GM21367 (cell line): ENCODE measurements around the gene LLCFC1.

ENCODE experiments used
- ATAC-seq: cut with Tn5 transposase; IDR thresholded peaks from one replicate; pipeline ENCODE4 v1.9.1; 2021; ENCODE audit not compliant: unreplicated experiment

Gene LLCFC1

GRCh38 chr7:142940966-142941535 lies 1.8 kb downstream of the LLCFC1 start:
- no peak for ATAC-seq

- ATAC-seq = no peak
Observed at GRCh38 chr7:142941541-142941940, 2.3 kb downstream of the LLCFC1 start.

- ATAC-seq = no peak
Observed at GRCh38 chr7:142942746-142943145, 3.5 kb downstream of the LLCFC1 start.

GRCh38 chr7:142943706-142944268 lies 4.5 kb downstream of the LLCFC1 start:
- ATAC-seq = no peak

GRCh38 chr7:142945001-142945400 lies 5.7 kb downstream of the LLCFC1 start:
- ATAC-seq = no peak

GRCh38 chr7:142948603-142949002 lies 9.3 kb downstream of the LLCFC1 start:
- no peak for ATAC-seq

- no peak for ATAC-seq
Observed at GRCh38 chr7:142950235-142950634, 11.0 kb downstream of the LLCFC1 start.

- peak; percentile 68 for ATAC-seq
Observed at GRCh38 chr7:142954680-142955268, 15.5 kb downstream of the LLCFC1 start.

GRCh38 chr7:142956951-142957623 lies 17.8 kb downstream of the LLCFC1 start:
- ATAC-seq = no peak

- no peak for ATAC-seq
Observed at GRCh38 chr7:142957723-142958122, 18.4 kb downstream of the LLCFC1 start.

GRCh38 chr7:142959202-142959601 lies 19.9 kb downstream of the LLCFC1 start:
- no peak for ATAC-seq

GRCh38 chr7:142960955-142961512 lies 21.8 kb downstream of the LLCFC1 start:
- ATAC-seq = no peak

- no peak for ATAC-seq
Observed at GRCh38 chr7:142961595-142961972, 22.3 kb downstream of the LLCFC1 start.

- no peak for ATAC-seq
Observed at GRCh38 chr7:142961973-142962926, 23.0 kb downstream of the LLCFC1 start, which contains the start of gene KEL. Gene KEL (minus strand): TSS chr7:142962363. CDS start chr7:142962206, 157 bp downstream.

- ATAC-seq = no peak
Observed at GRCh38 chr7:142962991-142963390, 23.7 kb downstream of the LLCFC1 start.

- no peak for ATAC-seq
Observed at GRCh38 chr7:142963993-142964392, 24.7 kb downstream of the LLCFC1 start.

GRCh38 chr7:142964502-142965246 lies 25.4 kb downstream of the LLCFC1 start:
- ATAC-seq = no peak

- ATAC-seq = no peak
Observed at GRCh38 chr7:142968229-142968628, 28.9 kb downstream of the LLCFC1 start.

GRCh38 chr7:142969183-142969582 lies 29.9 kb downstream of the LLCFC1 start:
- ATAC-seq = no peak

- no peak for ATAC-seq
Observed at GRCh38 chr7:142974626-142975025, 35.3 kb downstream of the LLCFC1 start.
